ENCODE results near the gene NINJ2.
A peak's percentile ranks its signal among the peaks of the same experiment; 100 is the strongest.

The NINJ2 gene

GRCh38 chr12:602700-603068 lies 60.6 kb downstream of the NINJ2 start:
- no peak for DNase-seq
- H3K4me1 Mint-ChIP-seq (ENCODE audit: low read depth), result peaks cover 7% of the 10 kb centered on the region
- no peaks in the 10 kb centered on the region for H3K9me3 Mint-ChIP-seq
- no peak overlapping the region for H3K4me3 Mint-ChIP-seq
- no peaks in the 10 kb centered on the region for H3K27me3 Mint-ChIP-seq
- no peaks in the 10 kb centered on the region for H3K36me3 Mint-ChIP-seq (ENCODE audit: low read depth)
- H3K27ac Mint-ChIP-seq, result no peak overlapping the region

GRCh38 chr12:601976-602699 lies 61.1 kb downstream of the NINJ2 start:
- no peak overlapping the region for H3K4me3 Mint-ChIP-seq
- H3K27me3 Mint-ChIP-seq, result no peaks in the 10 kb centered on the region
- no peaks in the 10 kb centered on the region for H3K36me3 Mint-ChIP-seq (ENCODE audit: low read depth)
- DNase-seq, result no peak
- peaks cover 2% of the 10 kb centered on the region for H3K4me1 Mint-ChIP-seq (ENCODE audit: low read depth)
- H3K9me3 Mint-ChIP-seq, result no peaks in the 10 kb centered on the region
- H3K27ac Mint-ChIP-seq, result no peak overlapping the region

GRCh38 chr12:599756-600155 lies 63.5 kb downstream of the NINJ2 start:
- Mint-ChIP-seq H3K27me3 (no peaks in the 10 kb centered on the region), H3K9me3 (no peaks in the 10 kb centered on the region), H3K4me3 (no peak overlapping the region), H3K4me1 (ENCODE audit: low read depth) (no peaks in the 10 kb centered on the region), H3K36me3 (ENCODE audit: low read depth) (no peaks in the 10 kb centered on the region), H3K27ac (no peak overlapping the region)
- peak; percentile 12 for DNase-seq

- Mint-ChIP-seq H3K4me1 (ENCODE audit: low read depth) (no peaks in the 10 kb centered on the region), H3K9me3 (no peaks in the 10 kb centered on the region), H3K36me3 (ENCODE audit: low read depth) (no peaks in the 10 kb centered on the region), H3K27me3 (no peaks in the 10 kb centered on the region), H3K27ac (no peak overlapping the region), H3K4me3 (no peak overlapping the region)
- DNase-seq, result no peak
Measured at GRCh38 chr12:597926-598568, 65.2 kb downstream of the NINJ2 start.

GRCh38 chr12:593396-594270 lies 69.6 kb downstream of the NINJ2 start:
- Mint-ChIP-seq H3K27me3 (no peaks in the 10 kb centered on the region), H3K27ac (no peak overlapping the region), H3K4me1 (ENCODE audit: low read depth) (no peaks in the 10 kb centered on the region), H3K36me3 (ENCODE audit: low read depth) (no peaks in the 10 kb centered on the region), H3K9me3 (no peaks in the 10 kb centered on the region), H3K4me3 (no peak overlapping the region)
- no peak for DNase-seq

- Mint-ChIP-seq H3K36me3 (ENCODE audit: low read depth) (no peaks in the 10 kb centered on the region), H3K27ac (no peak overlapping the region), H3K4me3 (no peak overlapping the region), H3K27me3 (no peaks in the 10 kb centered on the region), H3K4me1 (ENCODE audit: low read depth) (no peaks in the 10 kb centered on the region), H3K9me3 (peaks cover 3% of the 10 kb centered on the region)
- DNase-seq, result no peak
Measured at GRCh38 chr12:592024-592505, 71.2 kb downstream of the NINJ2 start.

GRCh38 chr12:591167-592023 lies 71.8 kb downstream of the NINJ2 start:
- Mint-ChIP-seq H3K27me3 (no peaks in the 10 kb centered on the region), H3K4me3 (no peak overlapping the region), H3K4me1 (ENCODE audit: low read depth) (no peaks in the 10 kb centered on the region), H3K9me3 (peaks cover 3% of the 10 kb centered on the region), H3K36me3 (ENCODE audit: low read depth) (no peaks in the 10 kb centered on the region), H3K27ac (no peak overlapping the region)
- DNase-seq, result no peak

- Mint-ChIP-seq H3K27me3 (no peaks in the 10 kb centered on the region), H3K27ac (no peak overlapping the region), H3K4me3 (no peak overlapping the region), H3K4me1 (ENCODE audit: low read depth) (no peaks in the 10 kb centered on the region), H3K9me3 (peaks cover 3% of the 10 kb centered on the region), H3K36me3 (ENCODE audit: low read depth) (no peaks in the 10 kb centered on the region)
- peak; percentile 21 for DNase-seq
Measured at GRCh38 chr12:590206-590750, 73.0 kb downstream of the NINJ2 start.

GRCh38 chr12:588646-589045 lies 74.6 kb downstream of the NINJ2 start:
- DNase-seq, result no peak
- H3K9me3 Mint-ChIP-seq, result peaks cover 3% of the 10 kb centered on the region
- H3K27ac Mint-ChIP-seq, result no peak overlapping the region
- H3K36me3 Mint-ChIP-seq (ENCODE audit: low read depth), result no peaks in the 10 kb centered on the region
- no peaks in the 10 kb centered on the region for H3K27me3 Mint-ChIP-seq
- no peaks in the 10 kb centered on the region for H3K4me1 Mint-ChIP-seq (ENCODE audit: low read depth)
- H3K4me3 Mint-ChIP-seq, result no peak overlapping the region

- Mint-ChIP-seq H3K9me3 (peaks cover 3% of the 10 kb centered on the region), H3K4me3 (no peak overlapping the region), H3K4me1 (ENCODE audit: low read depth) (no peaks in the 10 kb centered on the region), H3K36me3 (ENCODE audit: low read depth) (no peaks in the 10 kb centered on the region), H3K27ac (no peak overlapping the region), H3K27me3 (no peaks in the 10 kb centered on the region)
- no peak for DNase-seq
Measured at GRCh38 chr12:588024-588322, 75.3 kb downstream of the NINJ2 start.

GRCh38 chr12:587132-588023 lies 75.9 kb downstream of the NINJ2 start:
- Mint-ChIP-seq H3K36me3 (ENCODE audit: low read depth) (no peaks in the 10 kb centered on the region), H3K27ac (no peak overlapping the region), H3K4me1 (ENCODE audit: low read depth) (no peaks in the 10 kb centered on the region), H3K4me3 (no peak overlapping the region), H3K27me3 (no peaks in the 10 kb centered on the region), H3K9me3 (peaks cover 3% of the 10 kb centered on the region)
- no peak for DNase-seq

- no peak overlapping the region for H3K4me3 Mint-ChIP-seq
- H3K4me1 Mint-ChIP-seq (ENCODE audit: low read depth), result no peaks in the 10 kb centered on the region
- no peaks in the 10 kb centered on the region for H3K27me3 Mint-ChIP-seq
- no peak for DNase-seq
- no peak overlapping the region for H3K27ac Mint-ChIP-seq
- H3K9me3 Mint-ChIP-seq, result peaks cover 3% of the 10 kb centered on the region
- H3K36me3 Mint-ChIP-seq (ENCODE audit: low read depth), result no peaks in the 10 kb centered on the region
Measured at GRCh38 chr12:586318-587071, 76.8 kb downstream of the NINJ2 start.

Measured in activated T-cell treated with anti-CD3 and anti-CD28 coated beads, Interleukin-2, amount 50 U/mL, for 24 hours (primary cell).